Measurements from ENCODE around the gene POLDIP2. TPM values are rescaled to one million over a fixed set of nuclear protein-coding genes. Genes with fewer than 3 reads are reported as not detected.

POLDIP2 gene
- total and polyA plus RNA-seq, 2 donors (not counting 3 experiments of a cell fraction or from before 2014, with no cell fraction given) = 82.6 to 85.2 TPM

- ChIA-PET POLR2A (no interaction called here), CTCF (interaction anchor here (1.0 to 6.7 kb wide), 2 partner anchors 23 to 47 kb away, joined by 4 to 36 read pairs; no protein-coding TSS in a partner anchor)
- Histone ChIP-seq H4K20me1 (replicated peaks; ENCODE audit: control insufficient read depth, extremely low read depth, insufficient read depth, low read length) (no peaks in the 10 kb centered on the region), H3K9me3 (replicated peaks; ENCODE audit: control insufficient read depth, insufficient read depth, low read length) (no peaks in the 10 kb centered on the region), H3K4me3 (replicated peaks in 1 of 3; ENCODE audit: insufficient read depth in 1 of 3, low read depth in 1 of 3, low read length in 3 of 3) (no peak overlapping the region), H3K4me2 (ENCODE audit: insufficient read depth, low read length) (no peak overlapping the region), H3K9ac (replicated peaks; ENCODE audit: extremely low read depth, insufficient read depth, low read length) (no peak overlapping the region), H3K4me1 (ENCODE audit: control insufficient read depth, extremely low read depth, insufficient read depth, low read length) (peaks cover 13% of the 10 kb centered on the region), H3K9me1 (replicated peaks; ENCODE audit: control insufficient read depth, extremely low read depth, insufficient read depth, low read length) (no peaks in the 10 kb centered on the region), H3K36me3 (ENCODE audit: control insufficient read depth in 2 of 2, extremely low read depth in 1 of 2, insufficient read depth in 2 of 2, low read length in 2 of 2) (peaks cover 0 to 2% of the 10 kb centered on the region in 2 experiments), H2AFZ (ENCODE audit: low read depth, low read length) (no peak overlapping the region), H3K79me2 (ENCODE audit: control insufficient read depth, insufficient read depth, low read length) (no peaks in the 10 kb centered on the region), H3K27ac (ENCODE audit: insufficient read depth, low read depth, low read length) (no peak overlapping the region), H3K27me3 (ENCODE audit: control insufficient read depth in 2 of 2, insufficient read depth in 2 of 2, low read length in 2 of 2) (no peaks in the 10 kb centered on the region)
- intact Hi-C loops (cut with micrococcal nuclease) (loop anchor here (1.0 kb wide), 1 partner anchor 12 kb away; the partner anchor contains the start of gene POLDIP2), dilution Hi-C loops (cut with MboI; ENCODE audit: extremely low pct_ligation_motif_present, low sequenced_read_pairs) (no loop called here)
- TF ChIP-seq FOS (IDR thresholded peaks at IDR 0.05; ENCODE audit: borderline replicate concordance, insufficient read depth, low read length) = no peak
- BruUV-seq (replicated peaks) = no TSS peak
- FAIRE-seq (no peak), DNase-seq (ENCODE audit: low read depth, low spot score) (no peak)
Measured at GRCh38 chr17:28369684-28370034, 12.3 kb upstream of the POLDIP2 start.

- no peaks in the 10 kb centered on the region for H3K9me1 ChIP-seq (replicated peaks; ENCODE audit: control insufficient read depth, extremely low read depth, insufficient read depth, low read length)
- peaks cover 13% of the 10 kb centered on the region for H3K4me1 ChIP-seq (ENCODE audit: control insufficient read depth, extremely low read depth, insufficient read depth, low read length)
- no peaks in the 10 kb centered on the region for H3K27me3 ChIP-seq (ENCODE audit: control insufficient read depth in 2 of 2, insufficient read depth in 2 of 2, low read length in 2 of 2)
- no TSS peak for BruUV-seq (replicated peaks)
- H3K4me2 ChIP-seq (ENCODE audit: insufficient read depth, low read length) = no peak overlapping the region
- POLR2A ChIA-PET = no interaction called here
- CTCF ChIA-PET = interaction anchor here (0.7 to 6.7 kb wide), 4 partner anchors 11 to 117 kb away, joined by 3 to 36 read pairs (median 3); partner anchors contain the start of genes POLDIP2 and TNFAIP1
- H3K4me3 ChIP-seq (replicated peaks in 1 of 3; ENCODE audit: insufficient read depth in 1 of 3, low read depth in 1 of 3, low read length in 3 of 3) = no peak overlapping the region
- intact Hi-C loops (cut with micrococcal nuclease) = no loop called here
- no peaks in the 10 kb centered on the region for H3K79me2 ChIP-seq (ENCODE audit: control insufficient read depth, insufficient read depth, low read length)
- no peak overlapping the region for H3K9ac ChIP-seq (replicated peaks; ENCODE audit: extremely low read depth, insufficient read depth, low read length)
- no peak overlapping the region for H2AFZ ChIP-seq (ENCODE audit: low read depth, low read length)
- H3K27ac ChIP-seq (ENCODE audit: insufficient read depth, low read depth, low read length) = no peak overlapping the region
- dilution Hi-C loops (cut with MboI; ENCODE audit: extremely low pct_ligation_motif_present, low sequenced_read_pairs) = no loop called here
- no peak for FAIRE-seq
- peaks cover 0 to 4% of the 10 kb centered on the region in 2 experiments for H3K36me3 ChIP-seq (ENCODE audit: control insufficient read depth in 2 of 2, extremely low read depth in 1 of 2, insufficient read depth in 2 of 2, low read length in 2 of 2)
- TF ChIP-seq POLR2AphosphoS5 (IDR thresholded peaks at IDR 0.05; ENCODE audit: insufficient read depth, low read depth, low read length) (no peak), CTCF (IDR thresholded peaks at IDR 0.05; ENCODE audit: extremely low read depth in 1 of 2, insufficient read depth in 1 of 2, low read depth in 1 of 2, low read length in 2 of 2) (no peak), MYC (IDR thresholded peaks at IDR 0.05; ENCODE audit: low read depth, low read length) (no peak), POLR2A (IDR thresholded peaks at IDR 0.05; ENCODE audit: low read depth, low read length) (no peak), GATA2 (IDR thresholded peaks at IDR 0.05; ENCODE audit: insufficient read depth, insufficient read length, low read depth, low read length) (no peak), MAX (IDR thresholded peaks at IDR 0.05; ENCODE audit: insufficient read depth, insufficient read length) (no peak), JUN (IDR thresholded peaks at IDR 0.05; ENCODE audit: borderline replicate concordance, insufficient read depth, insufficient read length, low read depth) (no peak), EZH2 (IDR thresholded peaks at IDR 0.05; ENCODE audit: borderline replicate concordance, low read depth, low read length, severe bottlenecking) (no peak), FOS (IDR thresholded peaks at IDR 0.05; ENCODE audit: borderline replicate concordance, insufficient read depth, low read length) (no peak)
- no peaks in the 10 kb centered on the region for H4K20me1 ChIP-seq (replicated peaks; ENCODE audit: control insufficient read depth, extremely low read depth, insufficient read depth, low read length)
- no peak for DNase-seq (ENCODE audit: low read depth, low spot score)
- H3K9me3 ChIP-seq (replicated peaks; ENCODE audit: control insufficient read depth, insufficient read depth, low read length) = no peaks in the 10 kb centered on the region
Measured at GRCh38 chr17:28368915-28369683, 11.8 kb upstream of the POLDIP2 start.

Data from endothelial cell of umbilical vein (primary cell).